GM19023 (cell line): ENCODE measurements around the gene ANO6.

Experiments used
- ATAC-seq: cut with Tn5 transposase; IDR thresholded peaks from one replicate; pipeline ENCODE4 v1.9.1; 2021; ENCODE audit warnings: mild to moderate bottlenecking, moderate library complexity; ENCODE audit not compliant: unreplicated experiment

The ANO6 gene

DNA sequence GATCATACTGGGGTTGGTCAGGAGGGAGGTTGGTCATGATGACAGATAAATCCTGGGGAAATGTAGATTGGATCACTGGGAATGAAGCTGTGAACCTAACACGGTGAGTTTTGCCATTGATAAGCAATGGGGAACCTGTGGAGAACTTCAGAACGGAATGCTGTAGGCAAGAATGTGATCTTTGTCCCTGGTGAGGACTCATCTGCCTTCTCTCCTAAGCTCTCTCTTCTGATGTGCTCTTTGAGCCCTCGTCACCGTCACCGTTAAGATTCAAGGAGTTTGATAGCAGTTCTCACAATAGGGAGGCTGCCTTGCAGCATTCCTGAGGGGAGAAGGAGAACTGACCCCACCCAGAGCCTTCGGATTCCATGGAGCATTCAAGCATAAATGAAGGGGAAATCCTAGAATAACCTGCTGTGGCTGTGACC, 217.6 kb downstream of the ANO6 start:
- ATAC-seq: no peak

DNA sequence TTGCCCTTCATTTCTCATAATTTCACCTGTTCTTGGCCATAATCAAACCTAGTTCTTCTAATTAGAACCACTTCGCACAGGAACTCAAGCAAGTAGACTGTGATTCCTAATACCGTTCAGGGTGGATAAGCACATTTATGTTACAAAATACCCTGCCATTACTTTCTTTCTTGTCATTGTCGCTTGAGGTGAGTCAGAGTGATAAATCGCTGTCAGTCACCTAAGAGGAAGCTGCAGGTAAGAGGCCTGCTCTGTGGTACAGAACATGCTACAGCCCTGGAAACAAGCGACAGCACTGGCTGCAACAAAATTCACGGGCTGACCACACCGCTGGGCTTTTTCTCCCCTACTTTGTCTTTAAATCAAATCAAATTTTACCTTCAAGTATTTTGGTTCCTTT, 218.2 kb downstream of the ANO6 start:
- no peak for ATAC-seq

DNA sequence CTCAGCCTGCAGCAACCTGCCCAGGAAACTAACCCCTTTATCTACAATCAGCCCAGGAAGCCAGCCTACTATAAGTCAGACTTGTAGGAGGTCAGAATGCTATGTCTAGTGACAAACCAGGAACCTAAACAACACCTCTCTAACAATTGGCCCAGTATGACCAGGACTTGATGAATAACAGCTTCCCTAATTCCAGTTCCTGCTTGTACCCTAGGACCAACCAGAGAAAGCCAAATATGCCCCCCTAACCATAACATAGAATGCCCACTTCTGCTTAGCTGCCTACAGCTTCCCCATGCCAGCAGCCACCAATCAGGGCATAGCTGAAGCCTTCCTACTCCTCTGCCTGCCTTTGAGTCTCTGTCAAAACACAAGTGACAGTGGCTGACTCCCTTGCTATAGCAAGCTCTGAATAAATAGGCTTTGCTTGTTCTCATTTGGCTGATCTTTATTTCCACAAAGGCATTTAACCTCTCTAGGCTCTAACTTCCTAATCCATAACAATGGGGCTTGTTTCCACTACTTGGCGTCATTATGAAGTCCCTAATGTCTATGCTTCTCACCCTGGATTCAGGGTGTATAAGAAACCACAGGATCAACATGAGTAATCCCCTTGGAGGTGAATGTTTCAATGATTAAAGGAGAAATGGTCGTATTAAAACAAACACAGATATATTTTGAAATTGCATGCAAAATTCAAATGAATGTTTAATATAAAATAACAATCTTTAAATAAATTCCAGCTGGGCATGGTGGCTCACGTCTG, 220.2 kb downstream of the ANO6 start:
- no peak for ATAC-seq

DNA sequence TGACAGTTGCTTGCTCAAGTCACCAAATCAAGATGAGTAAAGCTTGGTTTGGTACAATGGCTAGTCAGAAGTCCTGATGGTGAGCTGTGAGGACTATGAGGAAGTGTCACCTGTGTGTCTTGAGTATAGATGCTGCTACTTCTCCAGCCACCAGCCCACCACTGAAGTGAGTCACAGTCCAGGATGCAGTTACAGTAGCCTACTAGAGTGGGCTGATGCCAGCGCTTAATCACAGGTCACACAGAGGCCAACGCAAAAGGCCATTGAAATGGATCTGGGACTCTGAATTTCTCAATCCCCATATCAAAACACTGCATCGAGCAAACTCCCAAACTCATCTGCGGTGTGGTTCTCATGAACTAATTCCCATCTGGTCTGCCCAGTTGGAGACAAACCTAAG, 223.1 kb downstream of the ANO6 start:
- ATAC-seq: no peak

DNA sequence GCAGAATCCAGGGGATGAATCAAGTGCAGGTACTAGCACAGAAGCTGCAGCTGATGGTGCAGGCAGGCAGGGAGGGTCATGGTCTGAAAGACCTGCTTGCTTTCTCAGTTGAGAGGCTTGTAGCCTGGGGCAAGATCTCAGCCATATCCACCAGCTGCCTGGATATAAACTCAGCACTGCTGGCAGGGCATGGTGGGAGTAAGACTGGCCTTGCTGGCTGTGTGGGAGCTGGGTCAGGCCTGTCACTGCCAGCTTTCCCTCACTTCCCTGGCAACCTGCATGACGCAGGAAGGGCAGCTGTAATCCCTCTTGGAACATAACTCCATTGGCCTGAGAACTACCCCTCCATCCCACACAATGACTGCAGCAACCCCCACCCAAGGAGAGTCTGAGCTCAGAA, 230.1 kb downstream of the ANO6 start:
- no peak for ATAC-seq

DNA sequence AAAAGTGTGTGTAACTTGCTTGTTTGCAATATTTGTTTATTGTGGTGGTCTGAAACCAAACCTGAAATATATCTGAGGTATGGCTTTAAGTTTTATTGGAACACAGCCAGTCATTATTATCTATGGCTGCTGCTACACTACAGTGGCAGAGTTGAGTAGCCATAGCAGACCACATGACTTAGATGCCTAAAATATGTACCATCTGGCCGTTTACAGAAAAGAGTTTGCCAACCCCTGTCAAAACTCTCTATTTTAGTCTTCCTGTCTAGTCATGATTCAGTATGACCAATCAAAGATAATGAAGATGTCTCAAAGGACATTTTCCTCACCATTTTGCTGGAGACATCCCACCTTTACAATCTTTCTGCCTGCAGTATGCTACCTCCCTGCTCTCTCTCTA, 242.3 kb downstream of the ANO6 start:
- ATAC-seq: no peak

DNA sequence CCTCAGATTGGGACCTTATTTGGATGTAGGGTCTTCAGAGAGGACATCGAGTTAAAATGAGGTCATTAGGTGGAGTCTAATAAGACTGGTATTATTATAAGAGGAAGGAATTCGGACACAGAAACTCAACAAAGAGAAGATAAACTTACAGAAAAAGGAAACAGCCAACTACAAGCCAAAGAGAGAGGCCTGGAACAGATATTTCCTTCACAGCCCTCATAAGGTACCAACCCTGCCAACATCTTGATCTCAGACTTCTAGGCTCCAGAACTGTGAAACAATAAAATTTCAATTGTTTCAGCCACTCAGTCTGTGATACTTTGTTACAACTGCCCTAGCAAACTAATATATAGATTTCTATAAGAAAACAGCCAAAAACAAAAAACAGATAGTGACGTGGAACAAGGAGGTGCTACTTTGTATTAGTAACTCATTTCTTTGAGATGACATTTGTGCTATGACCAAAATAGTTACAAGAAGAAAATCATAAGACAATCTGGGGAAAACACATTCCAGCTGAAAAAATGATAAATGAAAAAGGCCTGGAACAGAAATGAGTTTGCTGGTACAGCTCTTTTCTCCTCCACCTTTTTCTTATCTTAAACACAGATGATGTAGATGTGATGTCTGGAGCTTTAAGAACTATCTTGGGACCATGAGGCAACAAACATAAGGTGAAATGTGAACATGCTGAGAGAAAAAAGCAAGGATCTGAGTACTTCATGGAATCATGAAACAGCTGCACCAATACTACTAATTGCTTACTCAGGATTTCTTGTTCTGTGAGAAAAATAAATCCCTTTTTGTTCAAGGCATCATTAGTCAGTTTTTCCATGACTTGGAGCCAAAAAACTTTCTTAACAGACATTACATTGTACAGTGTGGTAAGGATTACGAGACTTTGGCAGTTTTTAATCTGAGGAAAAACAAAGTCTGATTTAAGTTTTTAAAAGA, 243.2 kb downstream of the ANO6 start:
- ATAC-seq: no peak

DNA sequence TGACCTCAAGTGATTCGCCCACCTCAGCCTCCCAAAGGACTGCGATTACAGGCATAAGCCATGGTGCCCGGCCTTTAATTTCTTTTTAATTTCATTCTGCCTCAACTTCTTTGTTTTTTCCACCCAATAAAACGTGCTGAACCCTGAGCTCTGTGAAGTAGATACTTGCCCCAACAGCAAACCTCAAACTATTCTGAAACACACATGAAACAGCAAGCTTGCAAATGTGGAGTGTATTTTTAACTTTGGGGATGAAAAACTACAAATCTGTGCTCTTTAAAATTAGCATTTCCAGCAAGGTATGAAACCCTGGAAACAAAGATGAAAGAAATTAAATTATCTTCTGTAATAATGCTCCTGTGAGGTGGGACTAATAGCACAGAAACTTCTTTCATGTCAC, 246.6 kb downstream of the ANO6 start:
- no peak for ATAC-seq

DNA sequence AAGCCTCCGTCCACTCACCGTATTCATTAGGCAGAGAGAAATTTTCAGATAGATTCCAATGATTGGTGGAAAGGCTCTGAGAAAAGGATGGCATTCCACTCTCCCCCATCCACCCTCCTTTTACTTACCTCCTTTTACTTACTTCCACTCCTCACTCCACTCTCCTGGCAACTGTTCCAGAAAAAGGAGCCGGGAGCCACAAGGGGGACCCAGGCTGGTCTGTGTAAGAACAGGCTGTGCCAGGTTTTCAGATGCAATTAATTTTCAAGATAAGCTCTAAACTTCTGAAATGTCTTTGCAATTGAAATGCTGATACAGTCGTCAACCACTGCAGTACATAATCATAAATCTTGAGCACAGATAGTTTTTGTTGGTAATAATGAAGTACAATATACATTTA, 248.8 kb downstream of the ANO6 start:
- ATAC-seq: no peak

DNA sequence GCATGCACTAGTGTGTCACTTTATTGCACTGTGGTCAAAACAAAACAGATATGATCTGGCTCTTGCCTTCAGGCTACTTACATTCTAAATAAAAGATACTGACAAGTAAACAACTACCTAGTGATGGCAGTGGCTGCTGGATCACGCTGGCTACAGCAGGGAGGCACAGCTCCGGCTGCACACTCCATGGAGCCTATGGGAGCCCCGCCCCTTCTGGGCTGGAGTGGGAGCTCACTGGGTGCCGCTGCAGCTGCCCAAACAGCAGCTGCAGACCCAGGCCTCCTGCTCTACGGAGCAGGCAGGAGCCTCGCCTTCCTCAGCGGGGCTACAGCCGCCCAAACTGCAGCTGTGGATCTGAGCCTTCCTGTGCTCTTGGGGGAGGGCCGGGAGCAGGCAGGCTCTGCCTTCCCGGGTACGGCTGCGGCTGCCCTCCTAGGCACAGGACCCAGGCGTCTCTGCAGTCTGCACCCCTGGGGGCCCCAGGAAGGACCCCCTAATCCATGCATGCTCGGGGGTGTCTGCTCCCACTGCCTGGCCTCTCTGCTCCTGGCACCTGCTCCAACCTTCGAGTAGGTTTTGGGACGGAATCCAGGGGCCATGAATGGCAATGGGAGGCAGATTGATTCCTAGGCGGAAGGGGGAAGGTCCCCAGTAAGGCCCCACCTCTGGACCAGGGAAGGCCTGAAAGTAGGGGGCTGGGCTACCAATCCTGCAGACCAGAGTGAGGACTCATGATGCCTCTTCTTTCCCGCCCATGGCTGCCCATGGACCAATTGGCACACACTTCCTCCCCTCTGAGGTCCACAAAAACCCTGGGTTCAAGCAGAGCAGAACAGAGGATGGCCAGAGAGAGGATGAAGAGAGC, 253.1 kb downstream of the ANO6 start:
- ATAC-seq: no peak

DNA sequence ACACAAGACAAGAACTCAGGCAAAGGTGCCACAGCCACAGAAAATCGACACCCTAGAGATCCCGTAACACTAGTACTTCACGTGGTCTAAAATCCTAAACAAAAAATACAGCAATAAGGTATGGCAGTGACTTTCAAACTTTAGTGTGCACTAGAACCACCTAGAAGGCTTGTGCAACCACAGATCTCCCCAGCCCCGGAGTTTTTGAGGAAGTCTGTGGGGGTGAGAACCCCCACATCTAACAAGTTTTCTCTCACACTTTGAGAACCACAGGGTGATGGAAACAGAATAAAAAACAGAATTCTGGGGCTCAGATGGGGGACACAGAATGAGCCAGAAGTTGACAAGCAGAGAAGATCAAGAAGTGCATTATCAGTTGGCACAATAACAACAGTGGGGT, 254.0 kb downstream of the ANO6 start:
- ATAC-seq: no peak

DNA sequence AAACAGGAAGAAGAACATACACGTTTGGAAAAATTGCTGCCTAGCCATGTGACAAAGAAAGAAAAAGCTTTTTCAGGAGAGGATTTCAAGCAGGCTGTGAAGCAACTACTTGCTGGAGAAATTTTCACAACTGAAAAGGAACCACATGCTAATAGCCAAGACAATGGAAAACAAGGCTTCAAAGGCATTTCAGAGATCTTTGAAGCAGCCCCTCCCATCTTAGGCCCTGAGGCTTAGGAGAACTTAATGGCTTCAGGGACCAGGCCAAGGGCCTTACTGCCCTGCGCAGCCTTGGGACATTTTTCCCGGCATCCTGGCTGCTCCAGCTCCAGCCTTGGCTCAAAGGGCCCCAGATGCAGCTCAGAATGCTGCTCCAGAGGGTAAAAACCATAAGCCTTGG, 257.7 kb downstream of the ANO6 start:
- no peak for ATAC-seq

DNA sequence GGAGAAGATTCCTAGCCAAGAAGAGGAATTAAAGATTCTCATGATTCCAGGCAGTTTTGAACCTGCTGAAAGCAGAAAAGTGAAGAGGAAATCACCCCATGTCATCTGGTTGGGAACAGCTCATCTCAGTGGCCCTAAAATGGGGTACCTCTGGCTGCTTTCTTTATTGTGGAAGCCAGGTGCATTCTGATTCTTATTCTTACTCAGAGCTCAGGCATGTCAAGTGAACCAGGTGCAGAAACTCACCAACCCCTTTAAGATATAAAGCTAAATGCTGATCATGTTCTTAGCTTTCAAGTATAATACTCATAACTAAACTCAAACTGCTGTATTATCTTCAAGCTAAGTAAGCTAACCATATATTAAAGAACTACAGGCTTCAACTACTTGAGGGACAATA, 259.7 kb downstream of the ANO6 start:
- no peak for ATAC-seq

DNA sequence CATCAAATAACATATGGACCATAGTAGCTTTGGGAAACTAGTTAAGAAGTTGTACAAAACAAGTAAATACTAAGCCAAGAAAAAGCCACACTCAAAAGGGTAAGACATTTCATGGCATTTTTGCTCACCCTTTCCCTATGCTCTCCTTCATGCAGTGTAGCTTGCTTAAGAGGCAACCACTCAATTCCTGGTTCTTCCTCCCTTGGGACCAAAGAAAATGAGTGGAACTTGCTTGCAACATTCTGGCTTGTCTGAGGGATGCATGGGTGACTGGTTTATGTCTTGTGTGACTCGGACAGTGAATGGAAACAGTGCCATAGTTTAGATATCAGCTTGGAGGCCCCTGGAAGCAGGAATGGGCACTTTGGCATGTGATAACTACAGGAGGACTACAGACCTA, 261.6 kb downstream of the ANO6 start:
- ATAC-seq: no peak

DNA sequence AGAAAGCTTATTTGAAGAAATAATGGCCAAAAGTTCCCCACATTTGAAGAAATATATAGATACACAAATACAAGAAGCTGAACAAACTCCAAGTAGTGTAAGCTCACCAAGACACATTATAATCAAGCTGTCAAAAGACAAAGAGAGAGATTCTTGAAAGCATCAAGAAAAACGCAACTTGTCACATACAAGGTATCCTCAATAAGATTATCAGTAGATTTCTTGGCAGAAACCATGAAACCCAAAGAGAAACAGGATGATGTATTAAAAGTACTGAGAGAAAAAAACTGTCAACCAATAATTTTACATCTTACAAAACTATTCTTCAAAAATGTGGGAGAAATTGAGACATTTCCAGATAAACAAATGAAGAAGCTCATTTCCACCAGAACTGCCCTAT, 263.0 kb downstream of the ANO6 start:
- no peak for ATAC-seq

DNA sequence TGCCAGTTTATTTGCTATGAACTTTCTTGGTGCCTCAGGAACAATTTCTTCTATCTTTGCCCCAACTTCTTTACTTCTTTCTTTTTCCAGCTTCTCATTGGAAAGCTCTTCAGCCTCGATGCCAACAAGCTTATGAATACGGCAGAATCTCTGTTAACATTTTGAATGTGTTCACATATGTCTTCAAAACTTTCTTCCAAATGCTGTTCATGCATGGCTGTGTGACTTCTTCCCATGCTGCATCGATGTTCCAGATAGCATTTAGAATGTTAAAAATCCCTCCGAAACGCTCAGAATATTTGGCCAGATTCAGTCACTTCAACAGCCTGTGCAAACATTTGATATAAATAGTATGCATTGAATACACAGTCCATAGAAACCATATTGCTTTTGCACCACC, 265.9 kb downstream of the ANO6 start:
- ATAC-seq: no peak

DNA sequence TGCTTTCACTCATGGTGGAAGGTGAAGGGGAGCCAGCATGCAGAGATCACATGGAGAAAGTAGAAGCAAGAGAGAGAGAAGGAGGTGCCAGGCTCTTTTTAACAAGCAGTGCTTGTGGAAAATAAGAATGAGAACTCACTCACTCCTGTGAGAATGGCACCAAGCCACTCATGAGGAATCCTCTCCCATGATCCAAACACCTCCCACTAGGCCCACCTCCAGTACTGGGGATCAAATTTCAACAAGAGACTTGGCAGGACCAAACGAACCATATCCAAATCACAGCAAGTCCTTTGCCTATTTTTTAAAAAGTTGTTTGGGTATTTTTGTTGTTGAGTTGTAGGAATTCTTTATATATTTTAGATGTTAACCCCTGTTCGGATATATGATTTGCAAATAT, 267.7 kb downstream of the ANO6 start:
- ATAC-seq: no peak
